Activated naive CD4-positive, alpha-beta T cell treated with anti-CD3 and anti-CD28 coated beads, Interleukin-2, amount 50 U/mL, for 72 hours (primary cell): ENCODE results near the gene GFAP. TPM values are rescaled to one million over a fixed set of nuclear protein-coding genes. Genes with fewer than 3 reads are reported as not detected.
A peak's percentile ranks its signal among the peaks of the same experiment; 100 is the strongest.

Experiments
- ATAC-seq, 2 donors: fragments of 150-1000 bp; cut with Tn5 transposase; 2 replicates each; pipeline ENCODE4 v1.10.0; 2021; ENCODE audit warnings: mild to moderate bottlenecking in 2 of 2, moderate library complexity in 2 of 2
- DNase-seq, 2 donors: peaks; one replicate each; pipeline ENCODE4 v3.0.0; 2021 to 2022; ENCODE audit warnings: low spot score in 2 of 2
- H3K27ac Mint-ChIP-seq, 2 donors: one replicate each; pipeline ENCODE4 v1.8.0; 2022; ENCODE audit warnings: mild to moderate bottlenecking in 2 of 2, mixed read lengths in 2 of 2
- H3K36me3 Mint-ChIP-seq, 2 donors: one replicate each; pipeline ENCODE4 v1.8.0; 2022; ENCODE audit warnings: mixed read lengths in 2 of 2
- H3K9me3 Mint-ChIP-seq, 2 donors: one replicate each; pipeline ENCODE4 v1.8.0; 2022; ENCODE audit warnings: mixed read lengths in 2 of 2
- total RNA-seq, 2 donors: library from RNA; stranded (reverse); gene quantifications; one replicate each; pipeline ENCODE4 v1.2.3, GENCODE V29; 2022

Gene GFAP
- total RNA-seq, 2 donors from 2014 or later = not detected

DNA sequence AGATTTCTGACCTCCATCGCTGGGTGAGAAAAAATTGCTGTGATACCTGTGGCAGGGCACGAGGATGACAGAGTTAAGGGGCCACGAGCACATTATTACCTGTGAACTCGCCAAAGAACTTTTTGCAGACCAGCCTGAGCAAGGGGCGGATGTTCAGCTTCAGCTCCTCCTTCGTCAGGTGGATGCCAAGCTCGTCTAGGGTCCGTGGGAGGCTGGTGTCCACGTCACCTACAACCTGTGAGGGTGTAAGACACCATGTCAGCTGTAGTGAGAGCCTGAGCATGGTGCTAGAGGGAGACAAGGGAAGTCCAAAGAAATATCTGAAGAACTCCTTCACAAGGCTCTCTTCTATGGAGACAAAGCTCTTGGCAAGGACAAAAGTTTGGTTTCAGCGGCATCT is 50.5 kb downstream of the GFAP start:
- no peak overlapping the region for H3K27ac Mint-ChIP-seq

DNA sequence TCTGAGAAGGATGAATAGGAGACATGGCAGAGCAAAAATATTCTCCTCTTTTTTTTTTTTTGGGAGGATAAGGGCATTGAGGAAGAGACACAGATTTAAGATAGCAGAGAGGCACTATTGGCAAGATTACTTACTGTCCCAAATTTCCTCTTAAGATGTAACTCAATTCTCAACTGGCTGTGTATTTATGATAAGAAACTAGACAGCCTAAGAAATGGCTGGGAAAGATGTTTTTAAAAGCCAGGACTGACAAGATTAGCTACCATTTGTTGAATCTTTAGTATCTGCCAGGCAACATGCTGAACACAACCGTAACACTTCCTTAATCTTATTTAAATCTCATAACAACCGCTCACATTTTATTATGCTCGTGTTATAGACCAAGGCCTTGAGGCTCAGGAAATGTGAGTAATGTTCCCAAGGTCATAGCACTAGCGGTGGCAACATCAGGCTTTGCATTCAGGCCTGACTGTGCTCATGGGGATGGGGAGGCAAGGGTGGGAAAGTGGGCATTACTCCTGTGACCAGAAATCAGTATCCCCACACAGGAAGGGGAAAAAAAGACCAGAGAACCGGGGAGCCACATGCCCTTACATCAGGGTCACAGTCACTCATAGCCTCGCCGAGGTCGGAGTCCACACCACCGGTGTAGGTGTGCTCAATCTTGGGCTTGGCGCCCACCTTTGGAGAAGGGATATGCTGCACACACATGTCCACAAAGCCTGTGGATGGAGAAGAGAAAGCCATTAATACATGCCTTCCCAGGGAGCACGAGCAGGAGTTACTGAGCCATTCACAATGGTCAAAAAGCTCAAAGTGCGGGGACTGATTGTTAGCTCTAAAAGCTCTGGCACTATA is 52.0 kb downstream of the GFAP start:
- Mint-ChIP-seq H3K27ac (no peak overlapping the region), H3K9me3 (no peaks in the 10 kb centered on the region), H3K36me3 (peaks cover 11 to 21% of the 10 kb centered on the region in 2 donors)
- no peak for ATAC-seq
- DNase-seq = no peak

More for the DNA sequence above, 50.5 kb downstream of the GFAP start:
- ATAC-seq = peak in 1 of 2 donors; percentile 18
- no peak for DNase-seq
- H3K9me3 Mint-ChIP-seq = no peaks in the 10 kb centered on the region
- peaks cover 11 to 18% of the 10 kb centered on the region in 2 donors for H3K36me3 Mint-ChIP-seq

DNA sequence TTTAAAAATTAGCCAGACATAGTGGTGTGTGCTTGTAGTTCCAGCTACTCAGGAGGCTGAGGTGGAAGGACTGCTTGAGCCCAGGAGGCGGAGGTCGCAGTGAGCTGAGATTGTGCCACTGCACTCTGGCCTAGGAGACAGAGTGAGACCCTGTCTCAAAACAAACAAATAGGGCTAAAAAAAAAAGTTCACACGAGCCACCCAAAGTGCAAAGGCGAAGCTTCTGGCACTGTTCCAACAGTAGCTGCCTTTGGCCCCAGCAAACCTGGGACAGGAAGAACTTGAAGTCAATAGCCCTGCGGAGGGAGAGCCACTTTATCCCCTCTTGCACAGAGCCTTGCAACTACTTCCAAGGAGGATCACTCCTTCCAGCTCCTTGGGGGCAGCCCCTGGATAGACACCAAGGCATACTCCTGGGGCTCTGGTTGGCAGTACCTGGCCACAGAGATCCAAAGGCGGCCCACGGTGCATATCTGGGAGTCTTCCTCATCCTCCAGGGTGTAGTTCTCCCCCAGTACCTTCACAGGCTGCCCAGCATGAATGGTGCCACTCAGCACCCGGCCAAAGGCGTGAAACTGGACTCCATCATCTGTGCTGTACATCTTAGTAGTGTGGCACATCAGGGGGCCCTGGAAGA is 52.9 kb downstream of the GFAP start:
- DNase-seq = no peak
- no peak for ATAC-seq
- Mint-ChIP-seq H3K27ac (no peak overlapping the region), H3K9me3 (no peaks in the 10 kb centered on the region), H3K36me3 (peaks cover 11 to 21% of the 10 kb centered on the region in 2 donors)

DNA sequence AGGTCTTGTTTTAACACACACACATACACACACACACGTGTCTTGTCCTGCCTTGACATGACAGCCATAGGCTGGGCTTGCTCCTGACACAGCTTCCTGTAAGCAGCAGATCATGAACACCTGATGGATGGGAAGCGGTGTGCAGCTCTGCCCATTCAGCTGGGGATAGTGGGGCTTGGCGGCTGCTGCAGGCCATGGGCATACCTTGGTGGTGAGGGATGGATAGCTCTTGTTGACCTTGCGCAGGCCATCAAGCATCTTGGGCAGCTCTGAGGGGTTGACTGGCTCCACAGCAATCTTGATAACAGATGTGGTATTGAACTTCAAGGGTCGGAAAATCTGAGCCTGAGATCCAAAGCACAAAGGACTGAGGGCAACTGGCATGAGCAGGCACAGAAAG is 55.6 kb downstream of the GFAP start:
- no peaks in the 10 kb centered on the region for H3K9me3 Mint-ChIP-seq
- H3K36me3 Mint-ChIP-seq = peaks cover 13 to 18% of the 10 kb centered on the region in 2 donors
- H3K27ac Mint-ChIP-seq = no peak overlapping the region
- DNase-seq (no peak), ATAC-seq (no peak)

DNA sequence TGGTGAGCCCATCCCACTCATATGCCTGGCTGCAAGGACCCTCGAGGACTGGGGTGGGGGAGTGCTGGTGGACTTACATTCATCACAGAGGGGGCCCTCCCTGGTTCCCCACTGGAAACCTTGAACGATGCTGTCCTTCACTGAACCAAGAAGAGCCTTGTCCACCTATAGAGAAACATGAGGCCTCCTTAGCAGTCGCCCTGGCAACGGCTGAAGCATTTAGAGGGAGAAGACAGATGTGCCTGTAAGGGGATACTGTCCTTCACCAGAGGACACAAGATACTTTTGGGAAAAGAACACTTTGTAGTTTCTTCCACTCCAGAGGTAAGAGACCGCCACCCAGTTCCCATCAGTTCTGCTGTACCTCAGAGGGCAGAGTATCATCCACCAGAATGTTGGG is 61.1 kb downstream of the GFAP start:
- no peak for ATAC-seq
- peak overlapping the region in 1 of 2 donors; percentile 8 for H3K27ac Mint-ChIP-seq
- DNase-seq = no peak
- peaks cover 0 to 14% of the 10 kb centered on the region in 2 donors for H3K36me3 Mint-ChIP-seq
- no peaks in the 10 kb centered on the region for H3K9me3 Mint-ChIP-seq

Other genes with a start within 250 kb of the GFAP start
- gene CCDC43, start 225.7 kb downstream of the GFAP start, total RNA-seq = 10 to 100 TPM; 33.8 to 35.3 TPM
- gene DBF4B, start 206.8 kb downstream of the GFAP start, total RNA-seq = 10 to 100 TPM; 31.6 to 31.8 TPM
- 1 to 10 TPM in 1 of 2 donors, under 1 TPM in 1; 0.25 to 1.3 TPM for gene ADAM11, start 156.5 kb downstream of the GFAP start, total RNA-seq
- 1 to 10 TPM; 2.5 to 6.4 TPM for gene GJC1, start 85.2 kb downstream of the GFAP start, total RNA-seq
- gene HIGD1B, start 67.6 kb downstream of the GFAP start, total RNA-seq = not detected
- gene EFTUD2, start 16.1 kb downstream of the GFAP start, total RNA-seq = 100 to 1,000 TPM in 1 of 2 donors, 10 to 100 TPM in 1; 77.8 to 186 TPM
- gene KIF18B, start 32.3 kb upstream of the GFAP start, total RNA-seq = 10 to 100 TPM; 49.8 to 90.8 TPM
- under 1 TPM in 1 of 2 donors, not detected in 1; 0.18 TPM for gene C1QL1, start 52.8 kb upstream of the GFAP start, total RNA-seq
- gene DCAKD, start 136.1 kb upstream of the GFAP start, total RNA-seq = 10 to 100 TPM; 38.9 to 93.4 TPM
- gene NMT1, start 145.8 kb upstream of the GFAP start, total RNA-seq = 100 to 1,000 TPM; 130 to 270 TPM
- gene PLCD3, start 217.0 kb upstream of the GFAP start, total RNA-seq = 1 to 10 TPM; 3.9 to 7.7 TPM
- gene ACBD4, start 220.2 kb upstream of the GFAP start, total RNA-seq = 10 to 100 TPM; 12.9 to 18.9 TPM
- gene HEXIM1, start 233.0 kb upstream of the GFAP start, total RNA-seq = 10 to 100 TPM; 50.9 to 93.3 TPM
- 1 to 10 TPM; 6.0 to 6.3 TPM for gene HEXIM2, start 246.4 kb upstream of the GFAP start, total RNA-seq